HuH-7.5 (cell line): ENCODE data around the gene HAP1.
"Not testable (repeated sequence)": the region's sequence is repeated elsewhere in the genome, so short reads cannot be mapped to it uniquely, and the experiment has no call there.

ENCODE experiments used
- DNase-seq: peaks from one replicate; pipeline ENCODE4 v3.0.0; 2011; ENCODE audit warnings: low spot score

The HAP1 gene

DNA sequence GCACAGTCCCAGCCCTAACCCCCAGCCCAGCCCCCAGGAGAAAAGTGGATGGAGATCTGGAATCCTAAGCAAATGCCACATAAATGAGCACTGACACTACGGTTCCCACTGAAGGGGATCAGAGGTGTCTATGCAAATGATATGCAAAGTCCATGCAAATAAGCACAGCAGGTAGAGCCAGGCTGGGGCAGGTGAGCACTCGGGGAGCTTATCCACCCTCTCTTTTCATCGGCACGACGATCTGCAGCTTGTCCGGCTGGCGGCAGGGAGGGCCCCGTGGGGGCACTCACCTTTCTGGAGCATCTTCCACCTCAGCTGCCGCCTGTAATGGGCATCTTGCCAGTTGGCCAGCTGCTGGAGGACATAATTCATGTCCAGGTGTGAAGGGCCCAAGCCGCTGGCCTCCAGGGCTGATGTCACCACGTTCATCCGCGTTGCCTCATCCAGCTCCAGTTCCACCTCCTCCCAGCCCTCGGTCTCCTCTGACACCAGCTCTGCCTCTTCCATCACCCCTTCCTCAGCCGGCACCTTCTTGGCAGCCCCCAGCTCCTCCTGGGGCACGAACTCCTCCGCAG is 9.9 kb downstream of the HAP1 start:
- no peak for DNase-seq

DNA sequence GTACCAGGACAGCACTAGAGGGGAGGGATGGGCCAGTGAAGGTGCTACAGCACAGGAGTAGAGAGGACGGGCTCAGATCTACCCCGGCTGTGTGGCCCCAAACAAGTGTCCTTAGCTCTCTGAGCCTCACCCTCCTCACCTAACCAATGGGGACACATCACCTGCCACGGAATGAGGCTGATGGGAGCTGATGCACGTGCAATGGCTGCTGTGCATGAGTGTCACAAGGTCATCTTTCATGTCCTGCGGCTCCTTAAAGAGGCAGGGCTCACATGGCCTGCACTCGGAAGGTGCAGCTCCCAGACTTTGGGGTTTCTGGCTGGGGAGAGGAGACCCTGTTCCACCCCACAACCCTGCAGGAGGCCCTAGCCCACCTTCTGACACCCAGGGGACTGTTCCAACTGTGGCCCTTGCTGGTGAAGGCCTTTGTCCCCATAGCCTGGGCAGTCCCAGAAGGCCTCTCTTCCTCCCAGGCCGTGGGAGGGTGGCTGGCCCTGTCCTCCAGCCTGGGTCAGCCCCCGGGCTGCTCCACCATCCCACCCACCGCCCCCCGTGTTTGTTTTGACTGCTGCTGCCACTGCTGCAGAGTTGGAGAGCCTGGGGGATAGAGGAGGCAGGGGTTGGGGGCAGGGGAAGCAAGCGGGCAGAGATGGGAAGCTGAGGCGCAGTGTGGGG is 10.5 kb downstream of the HAP1 start:
- no peak for DNase-seq

DNA sequence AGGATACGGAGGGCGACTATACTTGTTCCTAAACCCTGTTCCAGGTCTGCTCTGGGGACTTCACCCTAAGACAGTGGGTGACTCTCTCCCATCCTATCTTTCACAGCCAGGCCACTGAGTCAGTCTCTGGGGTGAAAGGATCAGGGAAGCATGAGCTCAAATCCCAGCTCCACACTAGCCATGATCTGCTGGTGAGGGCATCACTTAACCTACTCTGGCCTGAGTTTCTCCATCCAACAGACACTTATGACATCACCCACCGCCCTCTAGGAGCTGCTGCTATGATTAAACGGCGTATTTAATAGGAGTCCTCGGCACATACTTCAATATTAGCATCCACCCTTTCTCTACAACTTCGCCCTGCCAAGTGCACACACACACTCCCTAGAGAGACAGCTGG is 12.2 kb downstream of the HAP1 start:
- no peak for DNase-seq

DNA sequence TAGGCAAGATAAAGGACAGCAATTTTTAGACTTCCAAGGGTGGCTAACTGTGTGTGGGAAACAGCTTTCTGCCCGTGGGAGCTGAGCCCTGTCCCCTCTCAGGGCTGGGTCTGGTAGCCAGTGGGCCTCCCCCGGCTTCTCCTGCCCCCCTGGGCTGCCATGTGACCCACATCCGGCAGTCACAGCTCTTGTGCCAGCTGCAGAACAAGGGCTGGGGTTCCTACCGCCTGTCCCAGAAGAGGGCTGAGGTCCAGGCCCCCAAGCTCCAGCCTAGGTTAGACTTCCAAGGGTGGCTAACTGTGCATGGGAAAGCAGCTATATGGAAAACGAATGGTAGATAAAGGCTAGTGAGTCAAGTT is 16.2 kb downstream of the HAP1 start:
- no peak for DNase-seq

DNA sequence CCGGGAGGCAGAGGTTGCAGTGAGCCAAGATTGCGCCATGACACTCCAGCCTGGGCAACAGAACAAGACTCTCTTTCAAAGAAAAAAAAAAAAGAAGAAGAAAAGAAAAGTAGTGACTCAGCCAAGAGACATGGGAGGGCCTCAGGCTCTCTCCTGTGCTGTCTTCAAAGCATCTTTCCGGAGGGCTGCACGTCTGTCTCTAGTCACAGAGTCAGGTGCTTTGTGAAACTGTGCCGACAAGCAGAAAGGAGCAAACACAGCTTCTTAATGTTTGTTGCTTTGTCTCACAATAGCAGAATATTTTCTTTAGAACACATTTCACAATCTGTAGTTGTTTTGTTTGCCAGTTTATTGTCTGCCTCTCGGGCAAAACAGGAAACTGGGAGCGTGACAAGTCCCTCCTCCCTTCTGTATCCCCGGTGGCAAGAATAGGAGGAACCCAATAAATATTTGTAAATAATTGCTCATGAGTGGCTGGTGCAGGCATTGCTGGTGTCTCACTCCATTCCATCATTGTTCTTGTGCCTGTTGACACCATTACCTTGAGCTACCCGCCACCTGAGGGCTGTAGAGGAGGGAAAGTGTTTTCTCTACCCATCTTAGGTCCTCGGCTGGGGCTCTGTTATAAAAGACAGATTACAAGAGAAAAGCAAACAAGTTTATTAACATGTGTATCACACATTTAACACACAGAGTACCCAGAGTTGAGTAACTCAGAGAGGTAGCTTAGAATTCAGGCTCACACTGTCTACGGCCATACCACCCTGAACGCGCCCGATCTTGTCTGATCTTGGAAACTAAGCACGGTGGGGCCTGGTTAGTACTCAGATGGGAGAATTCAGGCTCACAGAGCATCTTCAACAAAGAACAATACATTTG is 16.8 kb downstream of the HAP1 start:
- no peak for DNase-seq

DNA sequence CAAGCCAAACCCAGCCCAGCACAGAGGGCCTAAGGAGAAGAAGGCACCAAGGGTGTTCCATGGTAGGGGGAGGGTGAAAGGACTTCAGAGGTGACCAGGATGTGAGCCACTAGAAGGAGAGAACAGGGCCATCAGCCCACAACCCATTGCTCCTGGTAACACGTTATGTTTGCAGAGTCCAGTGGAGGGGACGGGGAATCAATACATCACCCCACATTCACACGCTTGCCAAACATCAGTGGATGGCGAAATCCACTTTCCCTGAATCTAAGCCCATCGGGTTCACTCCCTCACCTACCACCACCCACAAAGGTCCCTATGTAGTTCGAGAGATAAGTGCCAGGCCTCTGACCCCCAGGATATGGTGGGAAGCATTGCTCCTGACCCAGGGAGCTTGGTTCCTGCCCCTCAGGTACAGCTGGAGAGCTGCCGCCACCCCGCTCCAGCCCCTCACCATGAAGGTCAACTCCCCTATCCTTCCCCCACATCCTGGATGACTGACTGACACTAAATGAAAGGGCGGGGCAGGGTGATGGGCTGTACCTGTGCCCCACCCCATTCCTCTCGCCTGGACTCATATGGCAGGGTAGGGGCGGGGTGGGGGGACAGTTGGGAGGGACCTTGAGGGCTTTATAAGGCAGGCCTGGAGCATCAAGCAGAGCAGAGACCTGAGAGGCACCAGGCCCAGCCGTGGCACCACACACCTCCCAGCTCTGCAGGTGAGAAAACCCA is 22.6 kb downstream of the HAP1 start, which contains the start of gene GAST:
Gene GAST, plus strand, starts transcription at position 663 of the 732 bp plus-strand sequence. CDS start 3,106 bp downstream, outside the sequence.
- no peak for DNase-seq

DNA sequence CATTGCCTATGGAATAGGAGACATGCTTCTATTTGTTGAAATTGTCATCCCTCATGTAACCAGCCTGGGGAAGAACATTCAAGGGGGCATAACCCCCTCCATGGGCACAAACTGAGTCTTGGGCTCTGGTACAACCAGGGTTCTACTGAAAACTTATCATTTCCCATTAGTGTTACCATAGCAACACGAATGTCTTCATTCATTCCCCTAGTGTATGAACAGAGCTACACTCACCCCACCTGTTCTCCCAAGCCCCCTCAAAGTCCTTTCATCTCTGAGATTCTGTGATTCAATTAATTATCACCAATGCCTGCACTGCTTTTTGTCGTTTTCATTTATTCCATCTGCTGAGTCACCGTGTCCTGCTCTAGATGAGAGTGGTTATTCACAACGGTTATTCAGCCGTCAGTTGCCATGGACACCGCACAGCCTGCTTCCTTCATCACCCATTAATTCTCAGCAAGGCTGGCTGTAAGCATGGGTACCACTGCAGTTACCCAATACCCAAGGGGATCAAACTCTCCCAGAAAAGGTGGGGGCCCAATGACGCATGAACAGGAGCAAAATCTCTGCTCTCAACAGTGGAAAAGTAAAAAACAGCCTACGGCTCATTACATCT is 23.9 kb downstream of the HAP1 start:
- no peak for DNase-seq

DNA sequence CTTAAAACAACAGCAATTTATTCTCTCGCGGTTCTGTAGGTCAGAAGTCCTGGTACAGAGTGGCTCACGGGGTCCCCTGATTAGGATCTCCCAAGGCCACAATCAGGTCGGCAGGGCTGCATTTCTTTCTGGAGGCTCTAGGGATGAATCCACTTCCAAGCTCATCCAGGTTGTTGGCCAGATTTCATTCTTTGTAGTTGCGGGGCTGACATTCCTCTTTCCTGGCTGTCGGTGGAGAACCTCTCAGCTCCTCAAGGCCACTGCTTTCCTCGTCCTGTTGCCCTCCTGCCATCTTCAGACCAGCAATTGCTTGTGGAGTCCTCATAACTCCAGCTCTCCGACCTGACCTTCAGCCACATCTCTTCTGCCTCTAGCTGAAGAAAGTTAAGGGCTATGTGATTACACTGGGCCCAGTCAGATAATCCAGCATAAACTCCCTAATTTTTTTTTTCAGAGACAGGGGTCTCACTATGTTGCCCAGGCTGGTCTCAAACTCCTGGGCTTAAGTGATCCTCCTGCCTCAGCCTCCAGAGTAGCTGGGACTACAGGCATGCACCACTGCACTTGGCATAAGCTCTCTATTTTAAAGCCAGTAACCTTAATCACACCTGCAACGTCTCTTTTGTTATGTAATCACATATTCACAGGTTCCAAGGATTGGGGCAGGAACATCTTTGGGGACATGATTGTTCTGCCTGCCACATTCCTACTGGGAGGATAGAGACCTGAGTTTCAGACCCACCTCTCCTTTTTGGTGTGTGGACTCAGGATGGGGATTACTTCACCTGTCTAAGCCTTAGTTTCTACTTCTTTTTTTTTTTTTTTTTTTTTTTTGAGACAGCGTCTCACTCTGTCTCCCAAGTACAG is 26.4 kb downstream of the HAP1 start:
- no peak for DNase-seq

DNA sequence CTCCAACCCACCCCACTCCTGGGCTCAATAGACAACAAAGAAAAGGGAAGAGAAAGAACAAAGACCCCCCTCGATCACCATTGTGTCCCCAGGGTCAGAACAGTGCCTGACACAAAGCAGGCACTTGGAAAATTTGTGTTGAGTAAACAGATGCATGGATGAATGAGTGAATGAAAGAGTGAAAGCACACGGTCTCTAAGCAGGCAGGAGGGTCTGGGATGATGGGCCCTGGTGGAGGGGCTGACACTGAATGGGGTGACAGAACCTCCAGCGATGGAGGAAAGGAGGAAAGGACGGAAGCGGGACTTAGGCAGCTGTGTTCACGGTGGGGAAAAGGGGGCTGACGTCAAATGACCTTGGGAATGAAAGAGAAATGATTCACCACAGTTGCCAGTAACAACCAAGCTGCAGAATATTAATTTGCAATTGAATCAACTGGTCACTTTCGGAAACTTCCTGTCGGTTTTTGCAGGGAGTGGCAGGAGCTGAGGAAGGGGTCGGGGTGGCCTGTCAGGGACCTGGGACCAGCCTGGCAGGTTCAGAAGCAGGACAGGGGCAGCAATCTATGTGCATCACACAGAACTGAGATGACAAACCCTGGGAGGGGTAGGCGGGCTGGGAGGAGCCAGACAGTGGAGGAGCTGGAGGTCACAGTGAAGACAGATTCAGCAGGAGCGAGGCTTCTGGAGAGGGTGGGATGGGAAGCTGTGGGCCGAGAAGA is 29.0 kb downstream of the HAP1 start:
- DNase-seq = no peak

DNA sequence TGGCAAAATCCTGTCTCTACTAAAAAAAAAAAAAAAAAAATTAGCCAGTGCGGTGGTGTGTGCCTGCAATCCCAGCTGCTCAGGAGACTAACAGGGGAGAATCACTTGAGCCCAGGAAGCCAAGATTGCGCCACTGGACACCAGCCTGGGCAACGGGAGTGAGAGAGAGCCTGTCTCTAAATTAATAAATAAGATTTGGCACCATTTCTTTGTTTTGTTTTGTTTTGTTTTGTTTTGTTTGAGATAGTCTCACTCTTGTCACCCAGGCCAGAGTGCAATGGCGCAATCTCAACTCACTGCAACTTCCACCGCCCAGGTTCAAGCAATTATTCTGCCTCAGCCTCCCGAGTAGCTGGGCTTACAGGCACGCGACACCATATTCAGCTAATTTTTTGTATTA is 31.7 kb downstream of the HAP1 start:
- DNase-seq = no peak

DNA sequence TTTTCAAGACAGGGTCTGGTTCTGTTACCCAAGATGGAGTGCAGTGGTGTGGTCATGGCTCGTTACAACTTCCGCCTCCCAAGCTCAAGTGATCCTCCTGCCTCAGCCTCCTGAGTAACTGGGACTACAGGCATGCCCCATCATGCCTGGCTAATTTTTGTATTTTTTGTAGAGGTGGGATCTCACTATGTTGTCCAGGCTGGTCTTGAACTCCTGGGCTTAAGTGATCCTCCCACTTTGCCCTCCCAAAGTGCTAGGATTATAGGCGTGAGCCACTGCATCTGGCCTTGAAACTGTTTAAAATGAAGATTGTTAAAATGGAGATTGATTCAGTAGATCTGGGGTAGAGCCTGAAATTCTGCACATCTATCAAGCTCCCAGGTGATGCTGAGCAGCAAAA is 33.6 kb downstream of the HAP1 start:
- not testable (repeated sequence) for DNase-seq

DNA sequence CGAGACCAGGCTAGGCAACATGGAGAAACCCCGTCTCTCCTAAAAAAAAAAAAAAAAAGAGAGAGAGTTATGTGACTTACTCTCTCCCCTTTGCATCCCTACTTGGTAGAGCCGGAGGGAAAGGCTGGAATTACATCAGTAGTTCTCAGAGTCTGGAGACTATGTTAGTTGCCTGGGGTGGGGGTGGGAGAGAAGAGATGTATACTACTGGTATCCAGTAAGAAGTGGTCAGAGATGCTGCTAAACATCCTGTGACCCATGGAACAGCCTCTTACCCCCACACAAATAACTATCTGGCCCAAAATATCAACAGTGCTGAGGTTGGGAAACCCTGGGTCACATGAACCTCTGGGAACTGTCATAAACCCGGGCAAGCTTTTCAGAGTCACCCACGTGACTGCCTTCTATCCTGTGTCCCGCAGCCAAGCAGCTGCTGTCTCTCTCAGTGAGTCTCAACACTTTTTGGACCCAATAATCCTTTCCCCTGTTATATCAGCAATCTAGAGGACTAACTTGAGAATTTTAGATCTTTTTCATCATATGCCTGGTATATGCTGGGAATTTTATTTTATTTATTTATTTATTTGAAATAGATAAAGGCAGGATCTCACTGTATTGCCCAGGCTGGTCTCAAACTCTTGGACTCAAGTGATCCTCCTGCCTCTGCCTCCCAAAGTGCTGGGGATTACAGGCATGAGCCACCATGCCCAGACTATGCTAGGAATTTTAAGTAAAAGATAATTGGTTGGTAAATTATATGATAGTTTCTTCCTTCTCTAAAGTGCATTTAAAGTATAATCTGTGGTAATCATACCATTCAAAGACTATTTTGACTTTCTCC is 37.1 kb downstream of the HAP1 start:
- no peak for DNase-seq

DNA sequence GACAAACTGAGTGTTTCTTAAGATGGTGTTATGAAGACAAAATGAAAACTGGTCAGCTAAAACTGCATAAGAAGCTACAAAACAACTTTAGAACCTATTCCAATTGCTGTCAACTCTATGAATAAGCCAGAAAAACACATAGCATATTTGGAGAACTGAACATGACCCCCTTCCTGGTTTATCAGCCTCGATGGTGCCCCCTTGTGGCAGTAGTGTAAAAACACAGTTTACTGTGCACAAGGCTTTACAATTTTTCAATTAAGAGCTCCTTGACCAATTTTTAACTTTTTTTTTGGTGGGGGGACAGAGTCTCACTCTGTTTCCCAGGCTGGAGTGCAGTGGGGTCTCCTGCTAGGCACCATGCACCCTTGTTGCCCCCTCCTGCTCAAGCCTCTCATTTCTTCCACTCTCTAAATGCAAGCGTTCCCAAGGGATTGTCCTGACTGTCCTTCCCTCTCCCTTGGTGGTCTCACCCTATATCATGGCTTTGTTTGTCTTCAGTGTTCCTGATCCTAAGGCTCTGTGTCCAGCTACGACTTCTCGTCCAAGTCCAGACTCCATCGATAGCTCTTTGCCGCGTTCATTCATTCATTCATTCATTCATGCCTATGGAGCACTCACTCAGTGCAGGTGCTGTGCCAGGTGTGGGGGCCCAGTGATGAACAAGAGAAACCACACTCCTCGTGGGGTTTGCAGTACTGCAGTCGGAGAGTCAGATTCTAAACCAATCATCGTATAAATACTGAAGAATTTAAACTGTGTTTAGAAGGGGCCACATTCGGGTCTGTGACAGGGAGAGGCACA is 38.3 kb downstream of the HAP1 start:
- DNase-seq = no peak

DNA sequence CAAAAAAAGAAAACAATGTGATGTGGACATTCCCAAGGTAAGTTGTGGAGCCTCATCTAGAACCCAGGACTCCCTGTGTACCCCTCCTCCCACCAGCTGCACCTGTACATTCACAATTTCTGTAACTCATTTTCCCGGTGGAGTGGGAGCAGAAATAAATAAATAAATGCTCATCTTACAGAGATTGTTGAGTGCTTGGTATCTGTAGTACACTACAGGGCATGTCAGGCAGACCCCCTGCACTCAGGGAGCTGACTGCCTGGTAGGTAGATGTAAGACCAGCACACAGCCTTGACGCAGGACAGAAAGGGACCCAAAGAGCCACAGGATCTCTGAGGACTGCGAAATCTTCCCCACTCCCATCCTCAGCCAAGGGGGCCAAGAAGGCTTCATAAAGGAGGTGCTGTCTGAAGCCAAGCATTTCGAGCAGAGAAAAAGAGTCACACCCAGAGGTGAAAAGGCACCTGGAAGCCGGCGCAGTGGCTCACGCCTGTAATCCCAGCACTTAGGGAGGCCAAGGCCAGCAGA is 39.2 kb downstream of the HAP1 start:
- DNase-seq = no peak

DNA sequence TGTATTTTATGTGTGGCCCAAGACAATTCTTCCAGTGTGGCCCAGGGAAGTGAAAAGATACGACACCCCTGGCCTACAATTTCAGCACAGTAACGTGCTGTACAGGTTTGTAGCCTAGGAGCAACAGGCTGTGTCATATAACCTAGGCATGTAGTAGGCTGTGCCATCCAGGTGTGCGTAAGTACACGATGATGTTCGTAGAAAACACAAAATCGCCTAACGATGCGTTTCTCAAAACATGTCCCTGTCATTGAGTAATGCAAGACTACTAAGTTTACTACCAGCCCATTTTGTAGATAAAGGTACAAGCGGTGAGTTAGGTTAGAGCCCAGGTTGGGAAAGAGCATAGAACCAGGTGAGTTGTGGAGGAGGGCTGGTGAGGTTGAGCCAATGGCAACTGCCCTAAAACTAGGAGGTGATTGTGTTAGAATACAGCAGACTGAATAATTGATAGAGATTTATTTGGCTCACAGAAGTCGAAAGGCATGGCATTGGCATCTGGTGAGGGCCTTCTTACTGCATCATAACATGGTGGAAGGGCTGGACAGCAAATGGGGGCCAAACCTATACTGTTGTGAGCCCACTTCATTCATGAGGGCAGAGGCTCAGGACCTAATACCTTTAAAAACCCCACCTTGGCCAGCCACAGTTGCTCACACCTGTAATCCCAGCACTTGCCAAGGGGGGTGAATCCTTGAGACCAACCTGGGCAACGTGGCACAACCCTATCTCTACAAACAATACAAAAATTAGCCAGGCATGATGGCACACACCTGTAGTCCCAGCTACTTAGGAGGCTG is 41.5 kb downstream of the HAP1 start:
- DNase-seq = no peak

DNA sequence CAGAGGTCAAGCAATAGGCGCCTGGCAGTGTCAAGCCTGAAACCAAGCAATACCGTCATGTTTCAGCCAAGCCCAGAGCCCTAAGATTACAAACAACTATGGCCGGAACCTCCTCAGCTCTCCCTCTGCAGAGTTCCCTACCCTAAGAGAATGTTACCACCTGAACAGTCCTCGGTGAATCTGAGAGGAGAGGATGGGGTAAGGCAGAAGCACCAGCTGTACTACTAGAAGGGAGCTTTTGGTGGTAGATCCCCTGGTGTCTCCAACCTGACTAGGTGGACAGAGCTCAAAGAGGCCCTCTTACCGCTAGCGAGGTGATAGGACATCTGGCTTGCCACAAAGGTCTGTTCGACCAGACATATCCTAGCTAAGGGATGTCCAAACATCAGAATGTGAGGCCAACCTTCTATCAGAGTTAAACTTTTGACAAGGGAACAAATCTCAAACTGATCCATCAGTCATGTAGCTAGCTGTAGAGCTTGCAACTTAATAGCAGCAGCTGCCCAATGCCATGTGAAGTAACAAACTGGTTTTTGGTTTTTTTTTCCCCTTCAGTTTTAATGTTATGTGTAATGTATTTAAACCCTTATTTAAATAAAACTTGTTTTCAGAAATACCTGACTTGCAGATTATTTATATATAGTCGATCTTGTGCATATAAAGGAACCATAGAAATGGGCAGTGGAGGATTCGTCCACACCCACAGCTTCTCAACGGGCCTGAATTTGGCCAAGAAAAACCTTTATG is 43.2 kb downstream of the HAP1 start:
- no peak for DNase-seq

DNA sequence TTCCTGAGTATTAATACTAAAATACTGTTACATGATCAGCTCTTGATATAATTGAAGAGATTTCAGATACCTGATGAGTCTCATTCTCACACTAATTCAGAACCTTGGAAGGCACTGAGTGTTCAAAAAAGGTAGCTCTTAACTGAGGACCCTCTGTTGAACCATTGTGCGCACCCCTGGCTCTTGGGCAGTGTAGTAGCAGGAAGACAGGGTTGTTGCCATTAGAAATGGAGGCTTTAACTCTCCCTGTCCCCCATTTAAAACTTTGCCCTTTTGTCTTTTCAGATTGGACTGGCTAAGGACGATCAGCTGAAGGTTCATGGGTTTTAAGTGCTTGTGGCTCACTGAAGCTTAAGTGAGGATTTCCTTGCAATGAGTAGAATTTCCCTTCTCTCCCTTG is 43.9 kb downstream of the HAP1 start:
- no peak for DNase-seq
